H1 (cell line): Measurements from ENCODE around the gene DENND1A. TPM values are rescaled to one million over a fixed set of nuclear protein-coding genes. Genes with fewer than 3 reads are reported as not detected.

Experiments used
- polyA plus RNA-seq, 7 experiments: library from polyadenylated mRNA; depleted of rRNA in 3 of 7; stranded (reverse) in 5 of 7; unstranded in 2 of 7; fragments of >200 nt in 5 of 7; fragments of 200-250 nt in 2 of 7; gene quantifications; 1 replicate in 5 of 7; 2 replicates in 1 of 7; 4 replicates in 1 of 7; pipeline versions ENCODE4 v1.2.1 to v1.2.3, GENCODE V29; 2011 to 2013; ENCODE audit warnings: missing spikeins in 2 of 7, mixed read lengths in 2 of 7
- total RNA-seq: library from RNA; stranded (reverse); fragmentation: NEBNext Ultra II Directional; extraction: Animal tissue kit (Norgen Biotek cat#: 25700); gene quantifications from 2 replicates; pipeline ENCODE4 v1.2.1, GENCODE V29; 2021
- TF ChIP-seq, protein P1 (sequence below): IDR thresholded peaks from 2 replicates; pipeline ENCODE4 v1.6.1; 2011; ENCODE audit warnings: low read depth, mild to moderate bottlenecking, low read length; ENCODE audit not compliant: insufficient read depth

The DENND1A gene
- total and polyA plus RNA-seq, 2 of the 8 experiments (the other 6 are each of a cell fraction or from before 2014, with no cell fraction given) = 24.1 to 26.4 TPM

- TF ChIP-seq, protein P1, sequence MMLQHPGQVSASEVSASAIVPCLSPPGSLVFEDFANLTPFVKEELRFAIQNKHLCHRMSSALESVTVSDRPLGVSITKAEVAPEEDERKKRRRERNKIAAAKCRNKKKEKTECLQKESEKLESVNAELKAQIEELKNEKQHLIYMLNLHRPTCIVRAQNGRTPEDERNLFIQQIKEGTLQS = no peak
Measured at GRCh38 chr9:123522251-123522650, 407.7 kb downstream of the DENND1A start (continued).
